ENCODE measurements around the gene TUSC7.

The TUSC7 gene

GRCh38 chr3:116734243-116734642 lies 24.7 kb downstream of the TUSC7 start:
- Histone ChIP-seq H4K20me1 (ENCODE audit: insufficient read depth, low read length) (no peaks in the 10 kb centered on the region), H3K27ac (ENCODE audit: low read length) (no peak overlapping the region), H3K4me2 (ENCODE audit: insufficient read depth, low read length) (no peak overlapping the region), H3K79me2 (ENCODE audit: insufficient read depth, low read length) (no peaks in the 10 kb centered on the region), H3K4me3 (ENCODE audit: low read depth in 1 of 2, low read length in 2 of 2) (no peak overlapping the region), H3K9ac (ENCODE audit: low read depth, low read length) (no peak overlapping the region), H3K4me1 (ENCODE audit: insufficient read depth, low read length) (no peaks in the 10 kb centered on the region), H3K27me3 (ENCODE audit: insufficient read depth, low read length, poor library complexity) (no peaks in the 10 kb centered on the region), H2AFZ (ENCODE audit: low read depth, low read length) (no peak overlapping the region), H3K36me3 (ENCODE audit: insufficient read depth, low read length) (no peaks in the 10 kb centered on the region), H3K9me3 (ENCODE audit: insufficient read depth, low read length, severe bottlenecking) (no peaks in the 10 kb centered on the region)
- DNase-seq (no peak), ATAC-seq (ENCODE audit: insufficient read depth, low read depth) (no peak)
- TF ChIP-seq CTCF (IDR thresholded peaks at IDR 0.05; ENCODE audit: borderline replicate concordance, extremely low read depth, low read length, poor library complexity, severe bottlenecking) (no peak), EZH2 (IDR thresholded peaks at IDR 0.05; ENCODE audit: borderline replicate concordance, low read depth, low read length, severe bottlenecking) (no peak)

- Histone ChIP-seq H3K4me1 (ENCODE audit: insufficient read depth, low read length) (no peaks in the 10 kb centered on the region), H3K4me3 (ENCODE audit: low read depth in 1 of 2, low read length in 2 of 2) (no peak overlapping the region), H4K20me1 (ENCODE audit: insufficient read depth, low read length) (no peaks in the 10 kb centered on the region), H2AFZ (ENCODE audit: low read depth, low read length) (no peak overlapping the region), H3K9ac (ENCODE audit: low read depth, low read length) (no peak overlapping the region), H3K4me2 (ENCODE audit: insufficient read depth, low read length) (no peak overlapping the region), H3K27me3 (ENCODE audit: insufficient read depth, low read length, poor library complexity) (no peaks in the 10 kb centered on the region), H3K36me3 (ENCODE audit: insufficient read depth, low read length) (no peaks in the 10 kb centered on the region), H3K79me2 (ENCODE audit: insufficient read depth, low read length) (no peaks in the 10 kb centered on the region), H3K9me3 (ENCODE audit: insufficient read depth, low read length, severe bottlenecking) (no peaks in the 10 kb centered on the region), H3K27ac (ENCODE audit: low read length) (no peak overlapping the region)
- no peak for TF ChIP-seq CTCF (IDR thresholded peaks at IDR 0.05; ENCODE audit: borderline replicate concordance, extremely low read depth, low read length, poor library complexity, severe bottlenecking)
- no peak for TF ChIP-seq EZH2 (IDR thresholded peaks at IDR 0.05; ENCODE audit: borderline replicate concordance, low read depth, low read length, severe bottlenecking)
- no peak for ATAC-seq (ENCODE audit: insufficient read depth, low read depth)
- DNase-seq: no peak
Measured at GRCh38 chr3:116739678-116740077, 30.1 kb downstream of the TUSC7 start.

- Histone ChIP-seq H3K36me3 (ENCODE audit: insufficient read depth, low read length) (no peaks in the 10 kb centered on the region), H2AFZ (ENCODE audit: low read depth, low read length) (no peak overlapping the region), H3K9ac (ENCODE audit: low read depth, low read length) (no peak overlapping the region), H3K79me2 (ENCODE audit: insufficient read depth, low read length) (no peaks in the 10 kb centered on the region), H3K27me3 (ENCODE audit: insufficient read depth, low read length, poor library complexity) (no peaks in the 10 kb centered on the region), H3K4me3 (ENCODE audit: low read depth in 1 of 2, low read length in 2 of 2) (no peak overlapping the region), H3K4me2 (ENCODE audit: insufficient read depth, low read length) (no peak overlapping the region), H3K9me3 (ENCODE audit: insufficient read depth, low read length, severe bottlenecking) (no peaks in the 10 kb centered on the region), H4K20me1 (ENCODE audit: insufficient read depth, low read length) (no peaks in the 10 kb centered on the region), H3K4me1 (ENCODE audit: insufficient read depth, low read length) (no peaks in the 10 kb centered on the region), H3K27ac (ENCODE audit: low read length) (no peak overlapping the region)
- no peak for TF ChIP-seq CTCF (IDR thresholded peaks at IDR 0.05; ENCODE audit: borderline replicate concordance, extremely low read depth, low read length, poor library complexity, severe bottlenecking)
- ATAC-seq (ENCODE audit: insufficient read depth, low read depth) (no peak), DNase-seq (no peak)
Measured at GRCh38 chr3:116740293-116740692, 30.7 kb downstream of the TUSC7 start.

- no peaks in the 10 kb centered on the region for H3K9me3 ChIP-seq (ENCODE audit: insufficient read depth, low read length, severe bottlenecking)
- H3K4me1 ChIP-seq (ENCODE audit: insufficient read depth, low read length): no peaks in the 10 kb centered on the region
- H3K4me2 ChIP-seq (ENCODE audit: insufficient read depth, low read length): no peak overlapping the region
- no peak overlapping the region for H3K27ac ChIP-seq (ENCODE audit: low read length)
- H3K36me3 ChIP-seq (ENCODE audit: insufficient read depth, low read length): no peaks in the 10 kb centered on the region
- no peak overlapping the region for H3K4me3 ChIP-seq (ENCODE audit: low read depth in 1 of 2, low read length in 2 of 2)
- H3K27me3 ChIP-seq (ENCODE audit: insufficient read depth, low read length, poor library complexity): no peaks in the 10 kb centered on the region
- H4K20me1 ChIP-seq (ENCODE audit: insufficient read depth, low read length): no peaks in the 10 kb centered on the region
- H2AFZ ChIP-seq (ENCODE audit: low read depth, low read length): no peak overlapping the region
- H3K79me2 ChIP-seq (ENCODE audit: insufficient read depth, low read length): no peaks in the 10 kb centered on the region
- ATAC-seq (ENCODE audit: insufficient read depth, low read depth): no peak
- TF ChIP-seq EZH2 (IDR thresholded peaks at IDR 0.05; ENCODE audit: borderline replicate concordance, low read depth, low read length, severe bottlenecking) (no peak), CTCF (IDR thresholded peaks at IDR 0.05; ENCODE audit: borderline replicate concordance, extremely low read depth, low read length, poor library complexity, severe bottlenecking) (no peak)
- DNase-seq: no peak
- no peak overlapping the region for H3K9ac ChIP-seq (ENCODE audit: low read depth, low read length)
Measured at GRCh38 chr3:116741467-116741866, 31.9 kb downstream of the TUSC7 start.
